NCI-H345 (cell line): ENCODE results near the gene S100B.
"Not testable (repeated sequence)": the region's sequence is repeated elsewhere in the genome, so short reads cannot be mapped to it uniquely, and the experiment has no call there.

ENCODE experiments used
- DNase-seq: peaks from one replicate; lab custom pipeline; 2025; lab: John Stamatoyannopoulos, UW

The S100B gene

DNA sequence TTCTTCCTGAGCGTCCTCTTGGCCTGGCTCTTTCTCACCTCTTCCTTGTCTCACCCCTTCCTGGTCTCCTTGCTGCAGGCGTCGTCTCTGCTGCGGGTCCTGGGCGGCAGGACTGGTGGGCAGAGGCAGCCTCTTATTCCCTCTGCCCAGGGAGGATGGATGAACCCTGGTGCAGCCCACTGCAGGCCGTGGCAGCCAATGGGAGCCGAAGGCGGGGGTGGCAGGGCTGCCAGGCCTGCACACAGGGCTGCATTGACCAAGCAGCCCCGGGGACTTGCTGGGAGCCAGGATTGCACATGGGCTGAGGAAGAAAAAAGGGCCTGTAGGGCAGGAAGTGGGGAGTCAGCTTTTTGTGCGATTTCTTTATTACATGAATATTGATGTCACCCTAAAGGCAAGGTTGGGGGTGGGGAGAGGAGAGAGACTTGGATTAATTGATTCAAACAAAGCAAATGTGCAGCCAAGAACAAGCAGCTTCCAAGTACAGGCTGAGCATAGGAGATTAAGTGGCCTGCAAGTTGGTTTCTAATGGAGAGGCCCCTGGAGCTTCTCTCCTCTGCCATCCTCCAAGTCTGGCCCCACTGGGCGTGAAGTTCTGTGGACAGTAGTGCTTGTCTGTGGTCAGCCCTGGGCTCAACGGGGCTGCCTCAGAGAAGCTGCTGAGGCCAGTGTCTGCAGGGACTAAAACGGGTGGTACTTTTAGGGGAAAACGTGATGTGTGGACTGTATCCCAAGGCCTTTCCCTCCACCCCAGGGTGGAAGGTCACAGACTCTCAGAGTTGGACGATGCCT, at the start of gene S100B:
Gene S100B, minus strand, starts transcription at position 108 of the 792 bp plus-strand sequence. CDS start 2,667 bp downstream, outside the sequence.
- DNase-seq: no peak

DNA sequence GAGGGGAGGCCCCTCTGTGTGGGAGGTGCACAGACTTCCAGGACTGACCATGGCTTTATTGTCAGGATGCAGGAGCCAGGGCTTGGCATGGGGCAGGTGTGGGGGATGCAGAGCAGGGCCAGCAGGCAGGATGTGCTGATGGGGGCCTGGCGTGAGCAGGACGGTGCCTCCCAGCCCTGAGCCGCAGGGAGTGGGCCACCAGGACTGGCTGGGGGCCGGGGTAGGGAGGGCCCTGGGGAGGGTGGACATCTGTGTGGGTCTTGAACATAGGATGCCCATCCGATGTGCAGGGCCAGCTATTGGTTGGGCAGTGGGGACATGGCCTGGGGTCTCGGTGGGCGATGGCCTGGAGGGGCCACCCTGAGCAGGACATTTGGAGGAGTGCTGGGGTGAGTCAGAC, 46.2 kb upstream of the S100B start:
- no peak for DNase-seq

DNA sequence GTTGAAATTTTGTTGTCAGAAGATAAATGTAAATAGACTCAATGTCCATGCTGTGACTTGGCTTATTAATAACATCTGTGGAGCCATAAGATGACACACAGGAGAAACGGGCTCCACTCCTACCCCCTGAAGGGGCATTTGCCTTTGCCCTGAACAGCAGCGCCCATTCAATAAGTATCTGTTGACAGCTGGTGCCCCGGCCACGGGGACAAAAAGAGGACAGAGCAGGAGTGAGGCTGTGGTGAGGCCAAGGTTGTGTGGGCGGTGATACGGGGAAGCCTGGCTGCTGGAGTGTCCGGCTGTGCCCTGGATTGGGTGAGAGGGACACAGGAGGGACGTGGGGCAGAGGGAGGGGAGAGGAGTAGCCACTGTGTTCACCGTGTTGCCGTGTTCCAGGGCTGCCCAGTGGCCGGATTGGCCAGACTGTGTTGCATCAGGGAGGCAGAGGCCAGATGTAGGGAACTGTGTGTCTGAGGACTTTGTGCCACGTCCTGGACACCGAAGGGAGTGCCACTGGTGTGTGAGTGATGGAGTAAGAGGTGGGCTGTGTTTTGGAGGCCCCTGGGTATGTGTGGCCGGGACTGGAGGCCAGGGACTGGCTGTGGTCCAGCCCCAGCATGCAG, 45.7 kb upstream of the S100B start:
- no peak for DNase-seq

DNA sequence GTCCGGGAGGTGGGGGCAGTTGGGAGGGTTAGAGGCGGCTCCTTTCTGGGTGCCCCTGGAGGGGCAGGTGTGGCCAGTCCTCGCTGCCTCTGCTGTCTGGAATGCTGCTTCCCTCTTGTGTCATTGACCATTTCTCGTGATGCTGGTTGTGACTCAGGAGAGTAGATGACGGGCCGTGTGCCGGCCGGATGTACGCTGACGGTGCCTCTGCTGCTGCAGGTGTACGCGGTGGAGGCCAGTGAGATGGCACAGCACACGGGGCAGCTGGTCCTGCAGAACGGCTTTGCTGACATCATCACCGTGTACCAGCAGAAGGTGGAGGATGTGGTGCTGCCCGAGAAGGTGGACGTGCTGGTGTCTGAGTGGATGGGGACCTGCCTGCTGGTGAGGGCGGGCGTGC, 44.5 kb upstream of the S100B start:
- DNase-seq: no peak

DNA sequence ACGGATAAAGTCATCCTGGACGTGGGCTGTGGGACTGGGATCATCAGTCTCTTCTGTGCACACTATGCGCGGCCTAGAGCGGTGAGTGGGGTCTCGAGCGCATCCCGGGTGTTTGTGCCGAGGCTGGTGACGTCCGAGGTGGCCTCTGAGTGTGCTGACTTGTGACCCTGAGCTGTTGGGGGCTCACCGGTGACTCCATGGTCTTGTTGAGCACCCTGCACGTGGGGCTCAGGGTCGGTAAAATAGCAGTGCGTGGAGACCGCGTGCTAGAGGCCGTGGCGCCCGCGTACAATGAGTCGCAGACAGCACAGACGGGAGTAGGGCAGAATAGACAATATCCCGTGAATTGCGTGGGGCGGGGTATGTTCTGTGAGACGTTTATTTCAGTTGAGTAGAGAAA, 43.7 kb upstream of the S100B start:
- DNase-seq: no peak

DNA sequence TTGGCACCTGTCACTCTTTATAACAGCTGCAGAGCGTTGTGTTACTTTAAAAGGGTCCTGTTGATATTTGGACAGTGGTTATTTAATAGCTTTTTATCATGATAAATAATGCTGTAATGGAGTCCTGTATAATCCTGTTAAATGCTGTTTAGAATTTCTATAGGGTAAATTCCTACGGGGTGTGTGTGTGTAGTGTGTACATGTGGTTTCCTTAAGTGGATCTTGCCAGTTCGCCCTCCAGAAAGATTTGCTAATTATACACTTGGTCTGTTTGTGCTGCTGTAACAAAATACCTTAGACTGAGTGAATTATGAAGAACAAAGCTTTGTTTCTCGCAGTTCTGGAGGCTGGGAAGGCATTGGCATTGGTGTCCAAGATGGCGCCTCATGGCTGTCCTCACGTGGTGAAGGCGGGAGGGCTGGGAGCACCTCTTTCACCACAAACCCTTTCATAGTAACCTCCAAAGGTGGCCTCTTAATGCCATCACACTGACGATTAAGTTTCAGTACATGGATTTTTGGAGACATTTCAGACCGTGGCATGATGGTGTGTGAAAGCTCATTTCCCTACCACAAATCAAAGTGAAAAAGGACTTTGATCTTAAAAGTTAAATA, 41.8 kb upstream of the S100B start:
- DNase-seq: no peak

DNA sequence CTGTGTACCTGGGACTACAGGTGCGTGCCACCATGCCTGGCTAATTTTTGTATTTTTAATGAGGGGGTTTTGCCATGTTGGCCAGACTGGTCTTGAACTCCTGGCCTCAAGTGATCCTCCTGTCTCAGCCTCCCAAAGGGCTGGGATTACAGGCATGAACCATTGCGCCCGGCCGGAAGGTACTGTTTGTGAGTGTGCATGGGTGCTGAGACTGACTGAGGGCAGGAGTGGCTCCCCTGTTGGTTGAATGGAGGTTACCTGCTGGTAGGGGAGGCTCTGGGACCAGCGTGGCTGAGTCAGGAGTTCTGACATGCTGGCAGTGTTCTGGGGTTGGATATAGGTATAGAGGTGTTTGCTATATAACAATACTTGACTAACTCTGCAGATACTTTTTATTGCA, 41.0 kb upstream of the S100B start:
- DNase-seq: no peak

DNA sequence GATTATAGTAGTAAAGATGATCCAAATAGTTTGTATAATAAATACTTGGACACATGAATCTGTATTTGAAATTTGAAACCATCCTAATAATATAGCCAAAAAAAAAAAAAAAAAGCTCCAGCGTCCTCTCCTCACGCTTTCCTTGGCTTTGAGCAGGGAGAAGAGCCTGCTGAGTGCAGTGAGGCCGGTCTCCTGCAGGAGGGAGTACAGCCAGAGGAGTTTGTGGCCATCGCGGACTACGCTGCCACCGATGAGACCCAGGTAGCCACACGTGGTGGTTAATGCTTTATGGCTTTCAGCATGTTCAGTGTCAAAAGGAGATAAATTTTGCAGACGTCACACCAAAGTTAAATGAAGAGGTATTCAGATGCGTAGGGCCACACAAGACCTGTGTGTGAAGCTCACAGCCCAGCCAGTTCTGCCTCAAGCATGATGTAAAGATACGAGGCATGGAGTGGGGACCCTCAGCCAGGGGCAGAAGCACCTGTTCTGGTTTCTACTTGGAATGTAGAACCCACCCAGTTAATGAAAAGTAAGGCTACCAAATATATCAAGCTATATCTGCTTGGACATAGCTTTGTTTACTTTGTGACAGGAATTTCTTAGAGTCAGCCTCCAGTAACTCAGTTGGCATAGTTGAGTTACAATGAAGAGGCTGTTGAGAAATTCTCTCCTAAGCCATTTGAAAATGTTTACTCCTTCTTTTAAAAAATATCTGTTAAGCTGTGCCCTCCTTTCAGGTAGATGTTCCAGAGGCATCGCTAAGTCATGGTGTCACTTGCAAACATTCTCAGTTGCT, 38.7 kb upstream of the S100B start:
- no peak for DNase-seq

DNA sequence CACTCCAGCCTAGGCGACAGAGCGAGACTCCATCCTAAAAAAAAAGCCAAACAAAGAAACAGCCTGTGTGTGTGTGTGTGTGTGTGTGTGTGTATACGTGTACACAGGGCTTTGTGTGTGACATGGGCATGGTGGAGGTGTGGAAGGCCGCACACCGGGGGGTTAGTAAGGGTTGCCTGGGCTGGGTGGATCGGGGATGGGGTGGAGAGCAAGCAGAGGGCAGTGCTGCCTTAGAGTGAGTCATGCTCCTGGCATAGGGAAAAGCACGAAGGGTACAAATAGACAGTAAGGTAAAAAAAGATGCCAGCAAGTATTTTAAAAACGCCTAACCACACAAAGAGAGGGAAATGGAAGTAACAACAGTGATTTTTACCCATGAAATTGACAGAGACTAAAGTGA, 36.8 kb upstream of the S100B start:
- DNase-seq: no peak

DNA sequence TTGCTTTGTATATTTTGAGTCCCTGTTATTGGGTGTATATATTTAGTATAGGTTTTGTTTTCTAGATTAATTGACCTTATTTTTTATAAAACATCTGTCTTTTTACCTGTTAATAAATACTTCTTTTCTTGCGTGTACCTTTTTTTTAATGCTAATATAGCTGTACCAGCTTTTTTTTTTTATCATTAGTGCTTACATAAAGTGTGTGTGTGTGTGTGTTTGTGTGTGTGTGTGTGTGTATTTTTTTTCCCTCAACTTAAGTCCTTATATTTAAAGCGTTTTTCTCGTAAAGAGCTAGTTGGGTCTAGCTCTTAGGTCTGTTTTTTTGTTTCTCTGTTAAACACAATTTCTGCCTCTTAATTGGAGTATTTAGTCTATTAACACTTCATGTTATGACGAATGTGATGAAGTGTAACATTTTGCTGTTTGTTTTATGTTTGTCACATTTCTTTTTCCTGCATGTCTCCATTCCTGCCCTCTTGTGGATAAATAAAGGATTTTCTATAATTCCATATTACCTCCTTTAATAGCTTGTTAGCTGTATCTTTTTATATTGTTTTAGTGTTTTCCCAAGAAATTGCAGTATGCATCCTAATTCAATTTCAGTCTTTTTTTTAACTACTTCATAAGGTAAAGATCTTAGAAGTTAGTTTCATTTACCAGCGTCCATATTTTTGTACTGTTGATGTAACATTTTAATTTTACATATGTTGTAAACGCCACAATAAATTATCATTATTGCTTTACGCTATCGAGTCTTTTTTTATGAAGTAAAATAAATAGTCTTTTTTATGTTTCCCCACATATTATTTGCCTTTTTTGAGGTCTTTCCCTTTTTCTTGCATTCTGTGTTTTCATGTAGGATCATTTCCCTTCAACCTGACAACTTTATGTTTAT, 34.9 kb upstream of the S100B start:
- no peak for DNase-seq

DNA sequence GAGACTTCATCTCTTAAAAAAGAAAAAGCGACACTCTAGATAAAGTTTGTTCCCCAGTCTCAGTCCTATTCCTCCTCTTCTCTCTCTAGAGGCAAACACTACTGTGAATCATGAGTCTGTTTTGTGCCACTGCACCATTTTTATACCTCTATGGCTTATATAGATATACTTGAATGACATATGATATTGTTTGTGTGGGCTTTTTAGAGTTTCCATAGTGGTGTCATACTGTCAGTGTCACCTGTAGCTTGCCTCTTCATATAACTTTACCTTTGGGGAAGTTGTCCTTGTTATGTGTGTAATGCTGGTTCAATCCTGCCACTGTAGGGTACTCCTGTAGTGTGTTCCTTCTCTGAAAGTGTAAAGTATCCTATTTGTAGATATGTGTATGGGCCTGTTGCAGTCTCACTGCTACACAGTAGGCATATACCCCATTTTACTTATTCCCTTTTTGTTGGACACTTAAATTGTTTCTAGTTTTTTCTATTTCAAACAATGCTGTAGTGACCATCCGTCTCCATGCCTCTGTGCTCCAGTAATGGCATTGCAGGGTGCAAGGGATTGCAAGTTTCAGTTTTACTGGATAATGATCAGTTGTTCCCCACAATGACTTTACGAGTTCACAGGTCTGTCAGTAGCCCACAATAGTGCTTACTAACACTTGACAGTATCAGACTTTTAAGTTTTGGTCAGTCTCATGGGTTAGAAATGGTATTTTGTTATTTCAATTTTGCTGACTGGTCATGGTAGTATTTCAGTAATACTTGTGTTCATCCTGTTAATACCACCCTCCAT, 33.3 kb upstream of the S100B start:
- no peak for DNase-seq

DNA sequence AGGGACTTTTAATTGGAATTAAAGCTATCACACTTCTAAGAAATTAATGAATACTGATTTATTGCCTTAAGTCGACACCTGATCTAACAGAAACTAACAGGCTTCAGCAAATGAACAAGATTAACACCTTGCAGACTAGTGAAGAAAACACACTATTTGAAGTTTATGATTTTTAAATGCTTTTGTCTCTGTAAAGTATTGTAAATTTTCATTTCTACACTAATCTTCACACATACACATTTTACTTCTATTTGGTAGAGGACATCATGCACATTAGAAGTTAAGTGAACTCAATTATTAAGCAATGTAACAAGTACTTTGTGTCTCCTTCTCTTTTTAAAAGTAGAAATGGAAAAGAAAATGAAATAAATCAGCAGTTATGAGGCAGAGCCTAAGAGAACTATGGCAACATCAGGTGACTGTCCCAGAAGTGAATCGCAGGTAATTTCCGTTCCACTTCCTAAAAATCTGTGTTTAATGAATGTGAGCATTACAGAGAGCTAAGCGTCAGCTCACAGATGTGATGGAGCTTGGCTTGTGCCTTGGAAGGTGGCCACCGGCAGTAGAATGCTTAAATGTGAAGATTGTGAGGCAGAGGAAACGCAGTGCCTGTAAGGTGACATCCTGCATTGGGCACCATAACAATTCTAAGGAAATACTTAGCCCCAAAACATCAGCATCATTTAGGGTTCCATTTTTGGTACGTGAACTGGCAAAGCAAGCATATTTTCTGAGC, 31.8 kb upstream of the S100B start:
- DNase-seq: no peak

DNA sequence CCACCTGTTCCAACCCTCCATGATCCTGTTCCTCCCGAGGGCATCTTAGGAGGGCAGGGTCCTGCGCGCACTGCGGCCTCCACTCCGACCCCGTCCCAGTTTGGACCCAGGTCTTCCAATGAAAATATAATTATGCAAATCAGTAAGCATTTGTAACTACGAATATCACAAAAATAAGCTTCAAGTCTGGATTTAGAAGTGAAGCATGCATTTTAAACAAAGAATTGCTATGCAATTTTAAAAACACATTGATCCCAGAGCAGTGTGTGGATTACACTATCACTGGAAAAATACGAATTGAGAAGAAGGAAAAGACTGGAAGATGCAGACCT, 31.3 kb upstream of the S100B start:
- no peak for DNase-seq

DNA sequence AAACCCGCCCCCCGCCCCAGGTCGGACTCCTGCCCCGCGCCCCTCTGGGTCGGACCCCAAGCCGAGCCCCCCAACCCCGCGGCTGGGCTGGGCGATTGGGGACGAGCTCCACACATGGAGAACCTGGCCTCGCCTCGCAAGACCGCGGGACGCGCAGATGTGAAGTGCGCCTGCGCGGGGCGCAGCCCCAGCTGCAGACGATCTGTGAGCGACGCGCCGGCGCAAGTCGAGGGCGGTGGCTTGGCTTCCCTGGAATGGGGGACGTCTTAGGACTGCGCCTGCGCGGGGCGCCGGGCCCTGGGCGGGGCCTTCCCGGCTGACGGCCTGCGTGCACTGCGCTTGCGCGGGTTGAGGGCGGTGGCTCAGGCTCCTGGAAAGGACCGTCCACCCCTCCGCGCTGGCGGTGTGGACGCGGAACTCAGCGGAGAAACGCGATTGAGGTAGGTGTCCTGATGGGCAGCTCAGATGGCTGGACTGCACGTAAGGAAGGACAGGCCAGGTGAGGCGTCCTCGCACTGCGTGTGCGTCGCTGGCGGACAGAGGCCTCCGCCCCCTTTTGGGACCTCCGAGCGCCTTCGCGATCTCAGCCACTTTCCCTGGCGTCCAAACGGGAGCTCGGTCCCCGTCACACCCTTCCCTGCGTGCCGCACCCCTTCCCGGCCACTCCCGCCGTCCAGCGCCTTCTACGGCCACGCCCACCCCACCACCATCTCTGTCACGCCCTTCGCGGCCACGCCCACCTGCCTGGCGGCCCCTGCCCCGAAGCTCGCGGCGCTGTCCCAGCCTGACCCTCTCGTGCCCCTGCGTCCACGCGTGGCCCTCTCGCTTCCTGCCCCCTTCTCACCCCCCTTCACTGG, 30.7 kb upstream of the S100B start, which contains the start of gene PRMT2:
Gene PRMT2, plus strand, starts transcription at position 351 of the 857 bp plus-strand sequence. CDS start 1,278 bp downstream, outside the sequence.
- DNase-seq: peak; percentile 99

DNA sequence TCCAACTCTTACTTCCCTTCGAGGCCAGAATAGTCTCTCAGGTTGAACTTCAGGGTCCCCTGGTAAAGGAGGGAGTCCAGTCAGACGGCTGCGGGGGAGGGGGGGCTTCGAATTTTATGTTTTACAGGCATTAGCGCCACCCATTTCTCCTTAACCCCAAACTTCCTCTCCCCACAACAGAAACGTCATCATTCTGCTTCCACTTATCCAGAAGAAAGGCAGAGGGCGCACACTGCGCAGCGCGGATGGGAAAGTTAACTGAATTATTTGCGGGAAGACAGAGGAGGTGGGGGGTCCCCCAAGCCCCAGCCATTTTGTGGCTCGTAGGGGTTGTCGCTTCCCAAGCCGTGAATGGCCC, 30.1 kb upstream of the S100B start:
- peak; percentile 70 for DNase-seq

DNA sequence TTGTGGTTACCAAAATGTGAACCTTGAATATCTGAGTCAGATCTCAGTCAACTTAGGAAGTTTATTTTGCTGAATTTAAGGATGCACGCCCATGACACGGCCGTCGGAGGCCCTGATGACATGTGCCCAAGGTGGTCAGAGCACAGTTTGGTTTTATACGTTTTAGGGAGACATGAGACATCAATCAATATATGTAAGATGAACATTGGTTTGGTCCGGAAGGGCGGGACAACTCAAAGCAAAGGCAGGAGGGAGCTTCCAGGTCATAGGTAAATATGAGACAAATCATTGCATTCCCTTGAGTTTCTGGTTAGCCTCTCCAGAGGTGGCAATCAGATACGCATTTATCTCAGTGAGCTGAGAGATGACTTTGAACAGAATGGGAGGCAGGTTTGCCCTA, 29.5 kb upstream of the S100B start:
- no peak for DNase-seq

DNA sequence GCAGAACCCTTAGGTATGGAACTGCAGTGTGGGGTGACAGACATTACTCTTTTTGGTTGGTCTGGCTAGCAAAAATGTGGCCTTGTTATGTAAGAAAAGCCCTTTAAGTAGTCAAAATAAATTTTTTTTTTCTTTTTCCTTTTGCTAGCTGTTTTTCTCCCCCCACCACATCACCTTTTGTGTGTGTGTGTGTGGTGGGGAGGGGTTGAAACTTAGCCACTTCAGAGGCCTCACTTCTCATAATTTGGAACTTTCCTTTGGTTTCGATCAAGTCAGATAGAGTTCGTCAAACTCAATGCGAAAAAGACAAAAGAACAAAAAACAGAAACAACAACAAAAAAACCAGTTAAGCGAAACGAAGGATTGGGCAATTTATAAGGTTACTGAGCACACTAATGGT, 28.7 kb upstream of the S100B start:
- DNase-seq: no peak

DNA sequence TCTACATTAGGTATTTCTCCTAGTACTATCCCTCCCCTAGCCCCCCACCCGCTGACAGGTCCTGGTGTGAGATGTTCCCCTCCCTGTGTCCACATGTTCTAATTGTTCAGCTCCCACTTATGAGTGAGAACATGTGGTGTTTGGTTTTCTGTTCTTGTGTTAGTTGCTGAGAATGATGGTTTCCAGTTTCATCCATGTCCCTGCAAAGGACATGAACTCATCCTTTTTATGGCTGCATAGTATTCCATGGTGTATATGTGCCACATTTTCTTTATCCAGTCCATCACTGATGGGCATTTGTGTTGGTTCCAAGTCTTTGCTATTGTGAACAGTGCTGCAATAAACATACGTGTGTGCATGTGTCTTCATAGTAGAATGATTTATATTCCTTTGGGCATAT, 26.0 kb upstream of the S100B start:
- DNase-seq: not testable (repeated sequence)

DNA sequence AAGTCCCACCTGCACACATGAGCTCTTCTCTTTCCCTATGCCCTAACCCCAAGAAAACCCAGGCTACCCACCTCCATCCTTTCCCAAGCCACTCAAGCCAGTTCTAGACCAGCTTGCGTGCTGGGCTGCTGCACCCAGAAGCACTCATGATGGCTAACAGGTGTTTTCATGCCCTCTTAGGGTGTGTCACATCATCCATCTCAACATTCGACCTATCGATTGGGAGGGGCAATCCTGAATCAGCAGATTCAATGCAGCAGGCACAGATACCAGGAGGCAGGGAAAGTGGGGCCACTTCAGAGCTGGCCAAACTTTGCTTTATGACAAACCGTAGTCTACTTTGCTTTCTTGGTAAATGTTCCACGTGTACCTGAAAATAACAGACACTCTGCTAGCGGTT, 24.0 kb upstream of the S100B start:
- DNase-seq: no peak
